GM21825 (cell line): ENCODE results near the gene PBXIP1.
A peak's percentile ranks its signal among the peaks of the same experiment; 100 is the strongest.
"Not testable (repeated sequence)": the region's sequence is repeated elsewhere in the genome, so short reads cannot be mapped to it uniquely, and the experiment has no call there.

ENCODE experiments used
- ATAC-seq: cut with Tn5 transposase; IDR thresholded peaks from one replicate; pipeline ENCODE4 v1.9.1; 2021; ENCODE audit warnings: mild to moderate bottlenecking, moderate library complexity; ENCODE audit not compliant: unreplicated experiment

The PBXIP1 gene

GRCh38 chr1:154940213-154940560 is 15.7 kb downstream of the PBXIP1 start:
- ATAC-seq: no peak

- ATAC-seq: no peak
These were observed 17.1 kb downstream of the PBXIP1 start for GRCh38 chr1:154938604-154939399.

- no peak for ATAC-seq
These were observed 17.9 kb downstream of the PBXIP1 start for GRCh38 chr1:154937988-154938386.

GRCh38 chr1:154937085-154937987 is 18.6 kb downstream of the PBXIP1 start:
- peak; percentile 50 for ATAC-seq

GRCh38 chr1:154936555-154937084 is 19.3 kb downstream of the PBXIP1 start, which contains the start of gene PMVK:
PMVK (minus strand) TSS chr1:154936719; CDS start chr1:154936685, 34 bp downstream.
- peak; percentile 62 for ATAC-seq

- no peak for ATAC-seq
These were observed 19.9 kb downstream of the PBXIP1 start for GRCh38 chr1:154935749-154936554.

- no peak for ATAC-seq
These were observed 21.4 kb downstream of the PBXIP1 start for GRCh38 chr1:154934358-154934948.

- no peak for ATAC-seq
These were observed 23.9 kb downstream of the PBXIP1 start for GRCh38 chr1:154931940-154932487.

- ATAC-seq: no peak
These were observed 29.7 kb downstream of the PBXIP1 start for GRCh38 chr1:154926201-154926600.

GRCh38 chr1:154925335-154926170 is 30.3 kb downstream of the PBXIP1 start:
- no peak for ATAC-seq

GRCh38 chr1:154923695-154924094 is 32.2 kb downstream of the PBXIP1 start:
- ATAC-seq: no peak

GRCh38 chr1:154913273-154913672 is 42.6 kb downstream of the PBXIP1 start:
- ATAC-seq: no peak

- ATAC-seq: no peak
These were observed 43.1 kb downstream of the PBXIP1 start for GRCh38 chr1:154912755-154913154.

GRCh38 chr1:154911691-154912550 is 44.0 kb downstream of the PBXIP1 start:
- no peak for ATAC-seq

GRCh38 chr1:154910851-154911250 is 45.0 kb downstream of the PBXIP1 start:
- no peak for ATAC-seq

- ATAC-seq: no peak
These were observed 47.0 kb downstream of the PBXIP1 start for GRCh38 chr1:154908937-154909336.

- ATAC-seq: not testable (repeated sequence)
These were observed 47.8 kb downstream of the PBXIP1 start for GRCh38 chr1:154908129-154908528.

- ATAC-seq: no peak
These were observed 49.2 kb downstream of the PBXIP1 start for GRCh38 chr1:154906621-154907081.
